IMR-90 (cell line): Measurements from ENCODE around the gene HAND2. TPM values are rescaled to one million over a fixed set of nuclear protein-coding genes. Genes with fewer than 3 reads are reported as not detected.
A peak's percentile ranks its signal among the peaks of the same experiment; 100 is the strongest.

ENCODE experiments used
- ATAC-seq: fragments of 200-7000 bp; cut with Tn5 transposase; 2 replicates; pipeline ENCODE4 v1.9.1; 2020; ENCODE audit warnings: low read depth, mild to moderate bottlenecking, moderate library complexity
- BruUV-seq: library from RNA; stranded (reverse); fragments of 400-500 nt; replicated peaks from 2 replicates; lab custom pipeline; 2021; lab: Mats Ljungman, UMichigan
- CTCF ChIA-PET: fragments of 300-600 bp; formaldehyde crosslinking; extraction: SDS; loops from one replicate; lab custom pipeline; 2021; ENCODE audit warnings: antibody characterized with exemption; lab: Yijun Ruan, JAX
- POLR2A ChIA-PET: fragments of 300-600 bp; sonication (Branson Sonifier 250); formaldehyde crosslinking; loops from one replicate; lab custom pipeline; 2022; ENCODE audit warnings: antibody characterized with exemption; ENCODE audit not compliant: unreplicated experiment; lab: Charles Lee
- DNase-seq: peaks from one replicate; pipeline ENCODE4 v3.0.0; 2013
- H2AFZ ChIP-seq: replicated peaks from 2 replicates; pipeline ENCODE3; 2013; ENCODE audit warnings: low read length, mild to moderate bottlenecking; ENCODE audit not compliant: poor library complexity
- H2AK5ac ChIP-seq: 2 replicates; pipeline ENCODE4 v1.6.1; 2013; ENCODE audit warnings: low read depth, low read length, inconsistent platforms
- H2AK9ac ChIP-seq: replicated peaks from 2 replicates; pipeline ENCODE3; 2013; ENCODE audit warnings: mild to moderate bottlenecking, low read depth, low read length, moderate library complexity; ENCODE audit not compliant: poor library complexity
- H2BK120ac ChIP-seq: 2 replicates; pipeline ENCODE4 v1.6.1; 2013; ENCODE audit warnings: low read depth, low read length, inconsistent platforms
- H2BK15ac ChIP-seq: 3 replicates; pipeline ENCODE4 v1.6.1; 2013; ENCODE audit warnings: low read depth, low read length, inconsistent platforms
- H2BK20ac ChIP-seq: 2 replicates; pipeline ENCODE4 v1.6.1; 2013; ENCODE audit warnings: low read depth, mild to moderate bottlenecking, inconsistent platforms, low read length, moderate library complexity
- H2BK5ac ChIP-seq: 2 replicates; pipeline ENCODE4 v1.6.1; 2013; ENCODE audit warnings: mild to moderate bottlenecking, low read depth, low read length, inconsistent platforms; ENCODE audit not compliant: poor library complexity, severe bottlenecking
- H3K14ac ChIP-seq: replicated peaks from 2 replicates; pipeline ENCODE4 v1.6.1; 2013; ENCODE audit warnings: low read depth, low read length, inconsistent platforms
- H3K18ac ChIP-seq: 2 replicates; pipeline ENCODE4 v1.6.1; 2013; ENCODE audit warnings: low read depth, low read length, control low read depth
- H3K23ac ChIP-seq: 2 replicates; pipeline ENCODE4 v1.6.1; 2013; ENCODE audit warnings: low read depth, low read length, inconsistent platforms
- H3K27ac ChIP-seq: 2 replicates; pipeline ENCODE4 v1.5.1; 2013; ENCODE audit warnings: mild to moderate bottlenecking, control low read depth, low read length; ENCODE audit not compliant: insufficient read depth
- H3K27me3 ChIP-seq: 2 replicates; pipeline ENCODE4 v1.6.1; 2013; ENCODE audit warnings: low read length; ENCODE audit not compliant: control insufficient read depth, insufficient read depth
- H3K36me3 ChIP-seq: 2 replicates; pipeline ENCODE4 v1.6.1; 2013; ENCODE audit warnings: low read length, mixed read lengths; ENCODE audit not compliant: control insufficient read depth, insufficient read depth
- H3K4ac ChIP-seq: 2 replicates; pipeline ENCODE4 v1.6.1; 2013; ENCODE audit warnings: low read depth, low read length, inconsistent platforms
- H3K4me1 ChIP-seq: 2 replicates; pipeline ENCODE4 v1.6.1; 2013; ENCODE audit warnings: low read length, mixed read lengths; ENCODE audit not compliant: control insufficient read depth, insufficient read depth
- H3K4me2 ChIP-seq: 2 replicates; pipeline ENCODE4 v1.6.1; 2013; ENCODE audit warnings: low read depth, mild to moderate bottlenecking, control low read depth, low read length, moderate library complexity
- H3K4me3 ChIP-seq: 2 replicates; pipeline ENCODE4 v1.5.1; 2013; ENCODE audit warnings: low read depth, mild to moderate bottlenecking, control low read depth, low read length, moderate library complexity; ENCODE audit not compliant: insufficient read depth
- H3K56ac ChIP-seq: 2 replicates; pipeline ENCODE4 v1.6.1; 2013; ENCODE audit warnings: low read length, inconsistent platforms; ENCODE audit not compliant: insufficient read depth; ENCODE audit errors: extremely low read depth
- H3K79me1 ChIP-seq, 2 experiments: 2 replicates each; pipeline ENCODE4 v1.6.1; 2013; ENCODE audit warnings: low read length in 2 of 2, inconsistent platforms in 1 of 2, low read depth in 1 of 2
- H3K9ac ChIP-seq: 2 replicates; pipeline ENCODE4 v1.6.1; 2013; ENCODE audit warnings: low read depth, low read length, control low read depth
- H3K9me1 ChIP-seq: 2 replicates; pipeline ENCODE4 v1.6.1; 2013; ENCODE audit warnings: low read length, inconsistent platforms; ENCODE audit not compliant: insufficient read depth
- H3K9me3 ChIP-seq: 2 replicates; pipeline ENCODE4 v1.6.1; 2013; ENCODE audit warnings: low read length; ENCODE audit not compliant: control insufficient read depth, insufficient read depth
- H4K20me1 ChIP-seq: 2 replicates; pipeline ENCODE4 v1.6.1; 2013; ENCODE audit warnings: low read length, inconsistent platforms; ENCODE audit not compliant: insufficient read depth
- H4K5ac ChIP-seq: 2 replicates; pipeline ENCODE4 v1.6.1; 2013; ENCODE audit warnings: mild to moderate bottlenecking, low read depth, low read length, control low read depth
- H4K8ac ChIP-seq, 2 experiments: 2 replicates each; pipeline ENCODE4 v1.6.1; 2013; ENCODE audit warnings: low read depth in 2 of 2, low read length in 2 of 2, control low read depth in 1 of 2, inconsistent platforms in 1 of 2
- H4K91ac ChIP-seq: 2 replicates; pipeline ENCODE4 v1.6.1; 2013; ENCODE audit warnings: low read depth, low read length, inconsistent platforms; ENCODE audit not compliant: insufficient read depth
- BHLHE40 ChIP-seq: fragments of 150-350 bp; IDR thresholded peaks from 2 replicates; pipeline ENCODE4 v1.6.1; 2016; ENCODE audit warnings: mild to moderate bottlenecking, low read depth, low read length
- CHD1 ChIP-seq: IDR thresholded peaks from 2 replicates; pipeline ENCODE4 v1.6.1; 2012; ENCODE audit warnings: low read depth, low read length, improper control_type of control experiment
- ELK1 ChIP-seq: fragments of 150-350 bp; IDR thresholded peaks from 2 replicates; pipeline ENCODE4 v1.6.1; 2016; ENCODE audit warnings: low read depth, mild to moderate bottlenecking, low read length, moderate library complexity, borderline replicate concordance
- FOS ChIP-seq: fragments of 150-350 bp; IDR thresholded peaks from 2 replicates; pipeline ENCODE4 v1.6.1; 2016; ENCODE audit warnings: low read depth, low read length
- MAZ ChIP-seq: IDR thresholded peaks from 2 replicates; pipeline ENCODE4 v1.6.1; 2012; ENCODE audit warnings: low read depth, mild to moderate bottlenecking, low read length, improper control_type of control experiment, moderate library complexity, borderline replicate concordance
- RAD21 ChIP-seq: IDR thresholded peaks from 2 replicates; pipeline ENCODE4 v1.6.1; 2012; ENCODE audit warnings: low read length, improper control_type of control experiment
- SMC3 ChIP-seq: fragments of 150-350 bp; IDR thresholded peaks from 2 replicates; pipeline ENCODE4 v1.6.1; 2016; ENCODE audit warnings: low read depth, mild to moderate bottlenecking, antibody characterized with exemption, low read length, moderate library complexity
- USF2 ChIP-seq: fragments of 150-350 bp; IDR thresholded peaks from 2 replicates; pipeline ENCODE4 v1.6.1; 2017; ENCODE audit warnings: mild to moderate bottlenecking, antibody characterized with exemption, low read length, low read depth
- WGBS, 2 experiments: methylation state at CpG; one replicate each; pipeline versions ENCODE4 v1.1.5 to v1.1.7; 2013; ENCODE audit warnings: missing lambda C conversion rate in 2 of 2; ENCODE audit not compliant: insufficient read length in 1 of 2; ENCODE audit errors: extremely low coverage in 2 of 2; 5-methylcytosine and 5-hydroxymethylcytosine counted together
- dilution Hi-C: fragments of 300-500 bp; cut with HindIII; formaldehyde crosslinking; loops from one replicate; pipeline ENCODE4 v1.14.3; 2018; ENCODE audit warnings: low sequenced_read_pairs; ENCODE audit not compliant: unreplicated experiment
- in situ Hi-C: fragments of 300-500 bp; cut with MboI; formaldehyde crosslinking; loops from 3 replicates; pipeline ENCODE4 v1.14.3; 2019; ENCODE audit warnings: low sequenced_read_pairs, inconsistent platforms, mixed read lengths
- intact Hi-C: fragments of 100-400 bp; cut with micrococcal nuclease; formaldehyde crosslinking; loops from 2 replicates; pipeline ENCODE4 v1.10.0; 2022
- polyA plus RNA-seq, 3 experiments: library from polyadenylated mRNA; depleted of rRNA; stranded (reverse); fragments of >200 nt; gene quantifications; 2 replicates each; pipeline ENCODE4 v1.2.3, GENCODE V29; 2012; ENCODE audit warnings: low replicate concordance in 1 of 3
- total RNA-seq: library from RNA; depleted of rRNA; stranded (reverse); fragments of >200 nt; gene quantifications from 2 replicates; pipeline ENCODE4 v1.2.3, GENCODE V29; 2012

The HAND2 gene
- total and polyA plus RNA-seq, 2 of the 4 experiments (the other 2 are of a cell fraction) = 0.36 to 0.97 TPM

DNA sequence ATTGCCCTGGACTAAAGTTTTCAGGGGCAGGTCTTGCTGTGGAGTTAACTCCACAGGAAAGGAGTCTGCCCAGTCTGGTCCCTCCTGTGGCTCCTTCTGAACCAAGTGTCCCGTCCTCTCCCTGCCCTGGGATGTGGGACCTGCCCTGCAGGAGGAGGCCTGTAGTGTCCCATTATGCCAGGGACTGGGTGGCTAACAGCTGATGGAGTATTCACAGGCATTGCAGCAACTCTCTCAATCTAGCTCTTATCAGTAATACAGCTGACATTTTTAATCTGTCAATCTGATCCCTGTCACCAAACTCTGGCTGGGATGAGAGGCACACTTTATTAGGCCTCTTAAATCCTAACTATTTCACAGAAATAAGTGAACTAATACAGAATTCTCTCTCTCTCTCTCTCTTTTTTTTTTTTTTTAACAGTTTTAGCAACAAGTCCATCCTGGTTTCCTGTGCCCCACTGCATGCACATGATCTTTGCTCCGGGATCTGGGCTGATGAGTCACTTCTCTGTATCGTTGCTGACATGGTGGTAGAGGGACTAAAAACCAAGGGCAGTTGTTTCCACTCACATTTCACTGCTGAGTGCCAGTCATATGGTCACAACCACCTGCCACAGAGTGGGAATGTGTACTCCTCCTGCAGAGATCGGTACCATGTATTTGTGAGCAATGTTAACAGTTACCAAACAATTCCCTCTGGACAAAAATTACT lies 39.1 kb downstream of the HAND2 start:
- H3K27ac ChIP-seq = peak overlapping the region; percentile 35; the same call in 1 of the 2 replicates
- H3K14ac ChIP-seq = 0 out of 2 replicates have a peak overlapping the region, but pooled peaks have one; percentile 15
- H2AK9ac ChIP-seq = peak overlapping the region; percentile 44
- DNase-seq (peak; percentile 67), ATAC-seq (peak; percentile 65)
- POLR2A ChIA-PET = no interaction called here
- no peaks in the 10 kb centered on the region for H4K20me1 ChIP-seq
- H3K4me2 ChIP-seq = peak overlapping the region; percentile 21; the same call in 1 of the 2 replicates
- H4K91ac ChIP-seq = peak overlapping the region; percentile 83
- H3K27me3 ChIP-seq = peaks cover 22% of the 10 kb centered on the region
- peak overlapping the region; percentile 79 for H2BK20ac ChIP-seq
- no peaks in the 10 kb centered on the region for H3K79me1 ChIP-seq
- intact Hi-C loops (loop anchor here (1.0 kb wide), 1 partner anchor 122 kb away; no protein-coding TSS in a partner anchor), in situ Hi-C loops (loop anchor here (5.0 to 10.0 kb wide), 2 partner anchors 69 to 176 kb away; no protein-coding TSS in a partner anchor), dilution Hi-C loops (no loop called here)
- H2BK15ac ChIP-seq = peak overlapping the region; percentile 42; the same call in 1 of the 3 replicates
- no TSS peak for BruUV-seq
- peak overlapping the region; percentile 34; the same call in 1 of the 2 replicates for H3K56ac ChIP-seq
- H2BK5ac ChIP-seq = peak overlapping the region; percentile 67
- H3K23ac ChIP-seq = peak overlapping the region; percentile 55; the same call in 1 of the 2 replicates
- CTCF ChIA-PET = interaction anchor here (0.7 to 1.8 kb wide), 2 partner anchors 11 to 70 kb away, joined by 3 to 6 read pairs; no protein-coding TSS in a partner anchor
- H3K9ac ChIP-seq = peak overlapping the region; percentile 2; the same call in 1 of the 2 replicates
- TF ChIP-seq ELK1 (no peak), RAD21 (no peak), MAZ (no peak), CHD1 (no peak), BHLHE40 (no peak), USF2 (no peak), FOS (peak; percentile 41), SMC3 (no peak)
- no peaks in the 10 kb centered on the region for H3K36me3 ChIP-seq
- WGBS, 2 experiments = no CpG with 5 or more reads among the region's 4 CpGs
- H3K4me1 ChIP-seq = peaks cover 24% of the 10 kb centered on the region
- peak overlapping the region in 1 of 2 experiments; percentile 76; a peak in 2 of 4 replicates for H4K8ac ChIP-seq
- H3K9me1 ChIP-seq = peaks cover 7% of the 10 kb centered on the region; the same call in 1 of the 2 replicates
- H3K18ac ChIP-seq = peak overlapping the region; percentile 92
- H3K4ac ChIP-seq = peak overlapping the region; percentile 85
- H3K9me3 ChIP-seq = no peaks in the 10 kb centered on the region
- H4K5ac ChIP-seq = peak overlapping the region; percentile 92
- H2AK5ac ChIP-seq = peak overlapping the region; percentile 93; the same call in 1 of the 2 replicates
- peak overlapping the region; percentile 64 for H2AFZ ChIP-seq
- H2BK120ac ChIP-seq = peak overlapping the region; percentile 87
- H3K4me3 ChIP-seq = no peak overlapping the region
